ENCODE data around the gene ABITRAM.

DNA sequence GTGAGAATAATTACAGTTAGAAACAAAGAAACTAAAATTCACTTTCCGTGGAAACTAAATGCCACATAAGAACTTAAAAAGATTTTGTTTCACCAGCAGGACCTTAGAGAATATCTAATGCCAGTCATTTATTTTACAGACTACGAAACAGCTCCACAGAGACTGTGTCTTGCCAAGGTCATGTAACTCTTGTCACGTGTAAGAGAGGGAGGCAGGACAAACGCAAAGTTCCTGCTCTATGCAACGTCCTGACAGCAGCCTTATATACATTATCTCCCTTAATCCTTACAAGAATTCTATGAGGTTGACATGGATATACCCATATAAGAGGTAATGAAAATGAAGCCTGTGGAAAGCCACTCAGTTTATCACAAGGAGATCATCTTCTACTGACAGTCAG lies 39.7 kb downstream of the ABITRAM start:
- TF ChIP-seq, protein P1, sequence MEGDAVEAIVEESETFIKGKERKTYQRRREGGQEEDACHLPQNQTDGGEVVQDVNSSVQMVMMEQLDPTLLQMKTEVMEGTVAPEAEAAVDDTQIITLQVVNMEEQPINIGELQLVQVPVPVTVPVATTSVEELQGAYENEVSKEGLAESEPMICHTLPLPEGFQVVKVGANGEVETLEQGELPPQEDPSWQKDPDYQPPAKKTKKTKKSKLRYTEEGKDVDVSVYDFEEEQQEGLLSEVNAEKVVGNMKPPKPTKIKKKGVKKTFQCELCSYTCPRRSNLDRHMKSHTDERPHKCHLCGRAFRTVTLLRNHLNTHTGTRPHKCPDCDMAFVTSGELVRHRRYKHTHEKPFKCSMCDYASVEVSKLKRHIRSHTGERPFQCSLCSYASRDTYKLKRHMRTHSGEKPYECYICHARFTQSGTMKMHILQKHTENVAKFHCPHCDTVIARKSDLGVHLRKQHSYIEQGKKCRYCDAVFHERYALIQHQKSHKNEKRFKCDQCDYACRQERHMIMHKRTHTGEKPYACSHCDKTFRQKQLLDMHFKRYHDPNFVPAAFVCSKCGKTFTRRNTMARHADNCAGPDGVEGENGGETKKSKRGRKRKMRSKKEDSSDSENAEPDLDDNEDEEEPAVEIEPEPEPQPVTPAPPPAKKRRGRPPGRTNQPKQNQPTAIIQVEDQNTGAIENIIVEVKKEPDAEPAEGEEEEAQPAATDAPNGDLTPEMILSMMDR (IDR thresholded peaks at IDR 0.05), result no peak
- no peak for TF ChIP-seq POLR2A (IDR thresholded peaks at IDR 0.05)
